IMR-90 (cell line): ENCODE results near the gene KLKB1. TPM values are rescaled to one million over a fixed set of nuclear protein-coding genes. Genes with fewer than 3 reads are reported as not detected.

Experiments
- ATAC-seq: fragments of 200-7000 bp; cut with Tn5 transposase; 2 replicates; pipeline ENCODE4 v1.9.1; 2020; ENCODE audit warnings: low read depth, mild to moderate bottlenecking, moderate library complexity
- BruUV-seq: library from RNA; stranded (reverse); fragments of 400-500 nt; replicated peaks from 2 replicates; lab custom pipeline; 2021; lab: Mats Ljungman, UMichigan
- CTCF ChIA-PET: fragments of 300-600 bp; formaldehyde crosslinking; extraction: SDS; loops from one replicate; lab custom pipeline; 2021; ENCODE audit warnings: antibody characterized with exemption; lab: Yijun Ruan, JAX
- POLR2A ChIA-PET: fragments of 300-600 bp; sonication (Branson Sonifier 250); formaldehyde crosslinking; loops from one replicate; lab custom pipeline; 2022; ENCODE audit warnings: antibody characterized with exemption; ENCODE audit not compliant: unreplicated experiment; lab: Charles Lee
- DNase-seq: peaks from one replicate; pipeline ENCODE4 v3.0.0; 2013
- H2AFZ ChIP-seq: replicated peaks from 2 replicates; pipeline ENCODE3; 2013; ENCODE audit warnings: low read length, mild to moderate bottlenecking; ENCODE audit not compliant: poor library complexity
- H2AK5ac ChIP-seq: 2 replicates; pipeline ENCODE4 v1.6.1; 2013; ENCODE audit warnings: low read depth, low read length, inconsistent platforms
- H2AK9ac ChIP-seq: replicated peaks from 2 replicates; pipeline ENCODE3; 2013; ENCODE audit warnings: mild to moderate bottlenecking, low read depth, low read length, moderate library complexity; ENCODE audit not compliant: poor library complexity
- H2BK120ac ChIP-seq: 2 replicates; pipeline ENCODE4 v1.6.1; 2013; ENCODE audit warnings: low read depth, low read length, inconsistent platforms
- H2BK15ac ChIP-seq: 3 replicates; pipeline ENCODE4 v1.6.1; 2013; ENCODE audit warnings: low read depth, low read length, inconsistent platforms
- H2BK20ac ChIP-seq: 2 replicates; pipeline ENCODE4 v1.6.1; 2013; ENCODE audit warnings: low read depth, mild to moderate bottlenecking, inconsistent platforms, low read length, moderate library complexity
- H2BK5ac ChIP-seq: 2 replicates; pipeline ENCODE4 v1.6.1; 2013; ENCODE audit warnings: mild to moderate bottlenecking, low read depth, low read length, inconsistent platforms; ENCODE audit not compliant: poor library complexity, severe bottlenecking
- H3K14ac ChIP-seq: replicated peaks from 2 replicates; pipeline ENCODE4 v1.6.1; 2013; ENCODE audit warnings: low read depth, low read length, inconsistent platforms
- H3K18ac ChIP-seq: 2 replicates; pipeline ENCODE4 v1.6.1; 2013; ENCODE audit warnings: low read depth, low read length, control low read depth
- H3K23ac ChIP-seq: 2 replicates; pipeline ENCODE4 v1.6.1; 2013; ENCODE audit warnings: low read depth, low read length, inconsistent platforms
- H3K27ac ChIP-seq: 2 replicates; pipeline ENCODE4 v1.5.1; 2013; ENCODE audit warnings: mild to moderate bottlenecking, control low read depth, low read length; ENCODE audit not compliant: insufficient read depth
- H3K27me3 ChIP-seq: 2 replicates; pipeline ENCODE4 v1.6.1; 2013; ENCODE audit warnings: low read length; ENCODE audit not compliant: control insufficient read depth, insufficient read depth
- H3K36me3 ChIP-seq: 2 replicates; pipeline ENCODE4 v1.6.1; 2013; ENCODE audit warnings: low read length, mixed read lengths; ENCODE audit not compliant: control insufficient read depth, insufficient read depth
- H3K4ac ChIP-seq: 2 replicates; pipeline ENCODE4 v1.6.1; 2013; ENCODE audit warnings: low read depth, low read length, inconsistent platforms
- H3K4me1 ChIP-seq: 2 replicates; pipeline ENCODE4 v1.6.1; 2013; ENCODE audit warnings: low read length, mixed read lengths; ENCODE audit not compliant: control insufficient read depth, insufficient read depth
- H3K4me2 ChIP-seq: 2 replicates; pipeline ENCODE4 v1.6.1; 2013; ENCODE audit warnings: low read depth, mild to moderate bottlenecking, control low read depth, low read length, moderate library complexity
- H3K4me3 ChIP-seq: 2 replicates; pipeline ENCODE4 v1.5.1; 2013; ENCODE audit warnings: low read depth, mild to moderate bottlenecking, control low read depth, low read length, moderate library complexity; ENCODE audit not compliant: insufficient read depth
- H3K56ac ChIP-seq: 2 replicates; pipeline ENCODE4 v1.6.1; 2013; ENCODE audit warnings: low read length, inconsistent platforms; ENCODE audit not compliant: insufficient read depth; ENCODE audit errors: extremely low read depth
- H3K79me1 ChIP-seq, 2 experiments: 2 replicates each; pipeline ENCODE4 v1.6.1; 2013; ENCODE audit warnings: low read length in 2 of 2, inconsistent platforms in 1 of 2, low read depth in 1 of 2
- H3K9ac ChIP-seq: 2 replicates; pipeline ENCODE4 v1.6.1; 2013; ENCODE audit warnings: low read depth, low read length, control low read depth
- H3K9me1 ChIP-seq: 2 replicates; pipeline ENCODE4 v1.6.1; 2013; ENCODE audit warnings: low read length, inconsistent platforms; ENCODE audit not compliant: insufficient read depth
- H3K9me3 ChIP-seq: 2 replicates; pipeline ENCODE4 v1.6.1; 2013; ENCODE audit warnings: low read length; ENCODE audit not compliant: control insufficient read depth, insufficient read depth
- H4K20me1 ChIP-seq: 2 replicates; pipeline ENCODE4 v1.6.1; 2013; ENCODE audit warnings: low read length, inconsistent platforms; ENCODE audit not compliant: insufficient read depth
- H4K5ac ChIP-seq: 2 replicates; pipeline ENCODE4 v1.6.1; 2013; ENCODE audit warnings: mild to moderate bottlenecking, low read depth, low read length, control low read depth
- H4K8ac ChIP-seq, 2 experiments: 2 replicates each; pipeline ENCODE4 v1.6.1; 2013; ENCODE audit warnings: low read depth in 2 of 2, low read length in 2 of 2, control low read depth in 1 of 2, inconsistent platforms in 1 of 2
- H4K91ac ChIP-seq: 2 replicates; pipeline ENCODE4 v1.6.1; 2013; ENCODE audit warnings: low read depth, low read length, inconsistent platforms; ENCODE audit not compliant: insufficient read depth
- BHLHE40 ChIP-seq: fragments of 150-350 bp; IDR thresholded peaks from 2 replicates; pipeline ENCODE4 v1.6.1; 2016; ENCODE audit warnings: mild to moderate bottlenecking, low read depth, low read length
- CEBPB ChIP-seq: IDR thresholded peaks from 2 replicates; pipeline ENCODE4 v1.6.1; 2012; ENCODE audit warnings: low read depth, low read length, improper control_type of control experiment
- CHD1 ChIP-seq: IDR thresholded peaks from 2 replicates; pipeline ENCODE4 v1.6.1; 2012; ENCODE audit warnings: low read depth, low read length, improper control_type of control experiment
- FOS ChIP-seq: fragments of 150-350 bp; IDR thresholded peaks from 2 replicates; pipeline ENCODE4 v1.6.1; 2016; ENCODE audit warnings: low read depth, low read length
- MAFK ChIP-seq: IDR thresholded peaks from 2 replicates; pipeline ENCODE4 v1.6.1; 2012; ENCODE audit warnings: low read depth, low read length, improper control_type of control experiment
- MAZ ChIP-seq: IDR thresholded peaks from 2 replicates; pipeline ENCODE4 v1.6.1; 2012; ENCODE audit warnings: low read depth, mild to moderate bottlenecking, low read length, improper control_type of control experiment, moderate library complexity, borderline replicate concordance
- MXI1 ChIP-seq: IDR thresholded peaks from 2 replicates; pipeline ENCODE4 v1.6.1; 2012; ENCODE audit warnings: low read depth, mild to moderate bottlenecking, low read length, moderate library complexity, borderline replicate concordance
- NFE2L2 ChIP-seq: fragments of 150-350 bp; IDR thresholded peaks from 2 replicates; pipeline ENCODE4 v1.6.1; 2016; ENCODE audit warnings: low read depth, mild to moderate bottlenecking, low read length
- POLR2A ChIP-seq: IDR thresholded peaks from 2 replicates; pipeline ENCODE4 v1.6.1; 2012; ENCODE audit warnings: mild to moderate bottlenecking, low read depth, low read length
- RAD21 ChIP-seq: IDR thresholded peaks from 2 replicates; pipeline ENCODE4 v1.6.1; 2012; ENCODE audit warnings: low read length, improper control_type of control experiment
- RCOR1 ChIP-seq: IDR thresholded peaks from 2 replicates; pipeline ENCODE4 v1.6.1; 2012; ENCODE audit warnings: mild to moderate bottlenecking, low read length, improper control_type of control experiment; ENCODE audit not compliant: insufficient replicate concordance
- RFX5 ChIP-seq: IDR thresholded peaks from 2 replicates; pipeline ENCODE4 v1.8.0; 2012; ENCODE audit warnings: low read depth, mild to moderate bottlenecking, low read length, moderate library complexity
- SMC3 ChIP-seq: fragments of 150-350 bp; IDR thresholded peaks from 2 replicates; pipeline ENCODE4 v1.6.1; 2016; ENCODE audit warnings: low read depth, mild to moderate bottlenecking, antibody characterized with exemption, low read length, moderate library complexity
- WGBS, 2 experiments: methylation state at CpG; one replicate each; pipeline versions ENCODE4 v1.1.5 to v1.1.7; 2013; ENCODE audit warnings: missing lambda C conversion rate in 2 of 2; ENCODE audit not compliant: insufficient read length in 1 of 2; ENCODE audit errors: extremely low coverage in 2 of 2; 5-methylcytosine and 5-hydroxymethylcytosine counted together
- dilution Hi-C: fragments of 300-500 bp; cut with HindIII; formaldehyde crosslinking; loops from one replicate; pipeline ENCODE4 v1.14.3; 2018; ENCODE audit warnings: low sequenced_read_pairs; ENCODE audit not compliant: unreplicated experiment
- in situ Hi-C: fragments of 300-500 bp; cut with MboI; formaldehyde crosslinking; loops from 3 replicates; pipeline ENCODE4 v1.14.3; 2019; ENCODE audit warnings: low sequenced_read_pairs, inconsistent platforms, mixed read lengths
- intact Hi-C: fragments of 100-400 bp; cut with micrococcal nuclease; formaldehyde crosslinking; loops from 2 replicates; pipeline ENCODE4 v1.10.0; 2022
- polyA plus RNA-seq, 3 experiments: library from polyadenylated mRNA; depleted of rRNA; stranded (reverse); fragments of >200 nt; gene quantifications; 2 replicates each; pipeline ENCODE4 v1.2.3, GENCODE V29; 2012; ENCODE audit warnings: low replicate concordance in 1 of 3
- total RNA-seq: library from RNA; depleted of rRNA; stranded (reverse); fragments of >200 nt; gene quantifications from 2 replicates; pipeline ENCODE4 v1.2.3, GENCODE V29; 2012
- TF ChIP-seq, protein P1 (sequence below): conservative IDR thresholded peaks from 2 replicates; pipeline ENCODE4 v1.5.1; 2012; ENCODE audit warnings: mild to moderate bottlenecking, low read depth, low read length, improper control_type of control experiment
- TF ChIP-seq, protein P2 (sequence below): fragments of 150-350 bp; IDR thresholded peaks from 2 replicates; pipeline ENCODE4 v1.6.1; 2016; ENCODE audit warnings: low read depth, mild to moderate bottlenecking, low read length, moderate library complexity, borderline replicate concordance
- TF ChIP-seq, protein P3 (sequence below): fragments of 150-350 bp; IDR thresholded peaks from 2 replicates; pipeline ENCODE4 v1.6.1; 2017; ENCODE audit warnings: mild to moderate bottlenecking, antibody characterized with exemption, low read length, low read depth

The KLKB1 gene
- total and polyA plus RNA-seq, 2 of the 4 experiments (the other 2 are of a cell fraction): 0.03 TPM; not detected in 1

DNA sequence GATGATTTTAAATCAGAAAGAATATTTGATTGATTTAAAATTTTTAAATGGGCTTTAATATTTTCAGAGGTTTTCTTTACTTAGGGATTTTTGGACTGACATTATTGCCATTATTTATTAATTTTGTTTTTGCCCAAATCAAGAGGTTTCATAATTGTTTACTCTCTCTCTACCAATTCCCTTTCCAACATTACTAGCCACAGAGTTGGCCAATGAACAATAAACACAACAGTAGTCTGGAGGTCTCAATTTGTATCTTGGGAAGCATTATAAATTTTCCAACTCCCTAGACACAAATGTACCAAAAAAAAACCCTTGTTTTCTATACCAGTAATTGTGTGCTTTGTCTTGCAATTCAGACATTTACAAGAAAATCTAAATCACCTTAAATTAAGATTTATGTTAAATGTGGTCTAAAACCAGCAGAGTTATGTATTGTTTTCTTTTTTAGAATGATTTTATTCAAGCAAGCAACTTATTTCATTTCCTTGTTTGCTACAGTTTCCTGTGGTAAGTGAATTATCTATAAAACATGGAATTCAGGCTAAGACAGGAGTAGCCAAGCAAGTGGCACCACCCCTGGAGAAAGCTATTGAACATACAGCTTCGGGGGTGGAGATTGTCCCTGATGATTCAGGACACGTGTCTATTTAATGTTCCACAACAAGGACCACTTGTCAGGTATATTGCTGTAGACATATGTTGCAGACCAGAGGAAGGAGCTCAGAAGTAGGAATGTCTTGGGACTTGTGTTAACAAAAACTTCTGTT is 622 bp downstream of the KLKB1 start:
- H4K20me1 ChIP-seq: no peaks in the 10 kb centered on the region
- no peak overlapping the region for H3K9ac ChIP-seq
- intact Hi-C loops (no loop called here), dilution Hi-C loops (no loop called here), in situ Hi-C loops (no loop called here)
- DNase-seq: no peak
- no peak for ATAC-seq
- H4K91ac ChIP-seq: no peak overlapping the region
- H3K4me3 ChIP-seq: no peak overlapping the region
- no peaks in the 10 kb centered on the region for H3K36me3 ChIP-seq
- H4K5ac ChIP-seq: no peak overlapping the region
- no peaks in the 10 kb centered on the region for H3K27me3 ChIP-seq
- no peak overlapping the region for H2AFZ ChIP-seq
- no peak overlapping the region for H2BK120ac ChIP-seq
- WGBS, 2 experiments: 50% methylated on average over 2 of the region's 2 CpGs; no CpG with 5 or more reads in 1 of the 2 experiments
- TF ChIP-seq, protein P1, sequence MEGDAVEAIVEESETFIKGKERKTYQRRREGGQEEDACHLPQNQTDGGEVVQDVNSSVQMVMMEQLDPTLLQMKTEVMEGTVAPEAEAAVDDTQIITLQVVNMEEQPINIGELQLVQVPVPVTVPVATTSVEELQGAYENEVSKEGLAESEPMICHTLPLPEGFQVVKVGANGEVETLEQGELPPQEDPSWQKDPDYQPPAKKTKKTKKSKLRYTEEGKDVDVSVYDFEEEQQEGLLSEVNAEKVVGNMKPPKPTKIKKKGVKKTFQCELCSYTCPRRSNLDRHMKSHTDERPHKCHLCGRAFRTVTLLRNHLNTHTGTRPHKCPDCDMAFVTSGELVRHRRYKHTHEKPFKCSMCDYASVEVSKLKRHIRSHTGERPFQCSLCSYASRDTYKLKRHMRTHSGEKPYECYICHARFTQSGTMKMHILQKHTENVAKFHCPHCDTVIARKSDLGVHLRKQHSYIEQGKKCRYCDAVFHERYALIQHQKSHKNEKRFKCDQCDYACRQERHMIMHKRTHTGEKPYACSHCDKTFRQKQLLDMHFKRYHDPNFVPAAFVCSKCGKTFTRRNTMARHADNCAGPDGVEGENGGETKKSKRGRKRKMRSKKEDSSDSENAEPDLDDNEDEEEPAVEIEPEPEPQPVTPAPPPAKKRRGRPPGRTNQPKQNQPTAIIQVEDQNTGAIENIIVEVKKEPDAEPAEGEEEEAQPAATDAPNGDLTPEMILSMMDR: no peak
- TF ChIP-seq NFE2L2 (no peak), RFX5 (no peak), CHD1 (no peak), FOS (no peak), CEBPB (no peak), POLR2A (no peak), SMC3 (no peak), RAD21 (no peak), BHLHE40 (no peak), MAFK (no peak), MAZ (no peak), MXI1 (no peak), RCOR1 (no peak)
- TF ChIP-seq, protein P2, sequence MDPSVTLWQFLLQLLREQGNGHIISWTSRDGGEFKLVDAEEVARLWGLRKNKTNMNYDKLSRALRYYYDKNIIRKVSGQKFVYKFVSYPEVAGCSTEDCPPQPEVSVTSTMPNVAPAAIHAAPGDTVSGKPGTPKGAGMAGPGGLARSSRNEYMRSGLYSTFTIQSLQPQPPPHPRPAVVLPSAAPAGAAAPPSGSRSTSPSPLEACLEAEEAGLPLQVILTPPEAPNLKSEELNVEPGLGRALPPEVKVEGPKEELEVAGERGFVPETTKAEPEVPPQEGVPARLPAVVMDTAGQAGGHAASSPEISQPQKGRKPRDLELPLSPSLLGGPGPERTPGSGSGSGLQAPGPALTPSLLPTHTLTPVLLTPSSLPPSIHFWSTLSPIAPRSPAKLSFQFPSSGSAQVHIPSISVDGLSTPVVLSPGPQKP: no peak
- TF ChIP-seq, protein P3, sequence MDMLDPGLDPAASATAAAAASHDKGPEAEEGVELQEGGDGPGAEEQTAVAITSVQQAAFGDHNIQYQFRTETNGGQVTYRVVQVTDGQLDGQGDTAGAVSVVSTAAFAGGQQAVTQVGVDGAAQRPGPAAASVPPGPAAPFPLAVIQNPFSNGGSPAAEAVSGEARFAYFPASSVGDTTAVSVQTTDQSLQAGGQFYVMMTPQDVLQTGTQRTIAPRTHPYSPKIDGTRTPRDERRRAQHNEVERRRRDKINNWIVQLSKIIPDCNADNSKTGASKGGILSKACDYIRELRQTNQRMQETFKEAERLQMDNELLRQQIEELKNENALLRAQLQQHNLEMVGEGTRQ: no peak
- H2BK15ac ChIP-seq: no peak overlapping the region
- H3K9me1 ChIP-seq: no peaks in the 10 kb centered on the region
- H4K8ac ChIP-seq: no peak overlapping the region
- no peak overlapping the region for H3K56ac ChIP-seq
- H3K4me2 ChIP-seq: no peak overlapping the region; the same call in 1 of the 2 replicates
- H3K27ac ChIP-seq: no peak overlapping the region
- H2AK9ac ChIP-seq: no peak overlapping the region
- H2BK5ac ChIP-seq: no peak overlapping the region
- no peak overlapping the region for H3K23ac ChIP-seq
- no TSS peak for BruUV-seq
- no peaks in the 10 kb centered on the region for H3K9me3 ChIP-seq
- H3K18ac ChIP-seq: no peak overlapping the region
- H2AK5ac ChIP-seq: no peak overlapping the region
- H3K4ac ChIP-seq: no peak overlapping the region
- CTCF ChIA-PET: no interaction called here
- no peak overlapping the region for H3K14ac ChIP-seq
- H2BK20ac ChIP-seq: no peak overlapping the region
- no peaks in the 10 kb centered on the region for H3K4me1 ChIP-seq
- POLR2A ChIA-PET: no interaction called here
- H3K79me1 ChIP-seq: no peaks in the 10 kb centered on the region
